Measurements from ENCODE around the gene BARHL1.

Gene BARHL1

DNA sequence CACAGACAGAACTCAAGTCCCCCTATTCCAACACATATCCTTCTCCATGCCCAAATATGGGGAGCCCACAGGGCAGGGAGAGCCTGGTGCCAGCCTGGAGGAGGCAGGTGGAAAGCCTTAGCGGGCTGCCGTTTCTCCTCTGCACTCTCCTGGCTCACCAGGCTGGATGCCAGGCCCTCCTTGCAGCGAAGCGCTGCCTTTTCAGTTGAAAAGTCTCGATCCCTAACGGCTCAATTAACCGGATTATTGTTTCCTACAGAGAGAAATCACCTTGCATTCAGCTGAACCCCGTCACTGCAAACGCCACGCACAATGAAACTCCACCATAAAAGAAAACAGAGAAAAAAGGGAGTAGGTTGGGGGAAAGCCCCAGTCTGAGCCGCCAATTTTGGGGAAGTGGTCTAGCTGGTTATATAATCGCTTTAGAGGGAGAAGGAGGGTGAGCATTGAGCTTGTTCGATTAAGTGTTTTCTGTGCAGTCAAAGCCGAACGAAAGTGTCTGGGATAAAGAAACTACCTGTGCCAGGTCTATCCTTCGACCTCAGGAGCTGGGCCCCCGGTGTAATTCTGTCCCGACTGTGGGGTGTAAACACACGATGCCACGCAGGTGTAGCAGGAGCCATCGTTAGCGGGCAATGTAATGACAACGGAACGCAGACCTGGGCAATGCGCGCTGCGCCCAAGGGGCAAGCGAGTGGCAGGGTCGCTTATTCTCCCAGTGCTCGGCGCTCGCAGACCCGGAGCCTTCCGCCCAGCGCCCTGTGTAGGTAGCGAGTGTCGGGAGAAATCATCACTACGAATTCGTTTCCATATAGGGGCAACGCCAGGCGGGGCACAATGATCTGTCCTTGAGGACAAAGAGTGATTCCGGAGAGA lies 3.8 kb downstream of the BARHL1 start:
- DNase-seq (ENCODE audit: low read depth, low spot score): no peak
- H3K27ac ChIP-seq: no peak overlapping the region

DNA sequence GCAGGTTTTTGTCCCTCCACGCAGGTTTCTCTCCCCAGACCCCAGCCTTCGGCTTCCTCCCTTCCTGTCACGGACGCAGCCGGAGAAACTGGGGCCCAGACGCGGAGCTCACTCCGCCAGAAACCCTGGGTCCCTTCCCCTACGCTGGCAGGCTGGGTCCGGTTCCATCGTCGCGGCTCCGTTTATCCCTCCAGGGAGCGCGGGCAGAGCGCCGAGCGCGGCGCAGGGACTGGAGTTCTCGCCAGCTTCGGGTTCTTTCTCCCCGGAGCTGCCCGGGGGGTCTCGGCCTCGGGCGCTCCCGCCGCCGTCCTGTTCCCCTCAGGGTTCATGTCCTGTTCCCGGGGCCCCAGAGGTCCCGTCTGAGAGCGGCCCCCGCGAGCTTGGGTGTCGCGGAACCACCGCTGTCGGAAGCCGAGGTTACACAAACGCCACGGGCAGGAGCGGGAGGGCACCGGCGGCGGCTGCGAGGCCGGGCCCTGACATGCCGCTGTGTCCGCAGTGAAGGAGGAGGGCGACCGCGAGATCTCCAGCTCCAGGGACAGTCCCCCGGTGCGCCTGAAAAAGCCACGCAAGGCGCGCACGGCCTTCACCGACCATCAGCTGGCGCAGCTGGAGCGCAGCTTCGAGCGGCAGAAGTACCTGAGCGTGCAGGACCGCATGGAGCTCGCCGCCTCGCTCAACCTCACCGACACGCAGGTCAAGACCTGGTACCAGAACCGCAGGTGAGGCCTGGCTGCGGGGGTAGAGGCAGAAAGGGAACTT lies 4.6 kb downstream of the BARHL1 start:
- DNase-seq (ENCODE audit: low read depth, low spot score): no peak

DNA sequence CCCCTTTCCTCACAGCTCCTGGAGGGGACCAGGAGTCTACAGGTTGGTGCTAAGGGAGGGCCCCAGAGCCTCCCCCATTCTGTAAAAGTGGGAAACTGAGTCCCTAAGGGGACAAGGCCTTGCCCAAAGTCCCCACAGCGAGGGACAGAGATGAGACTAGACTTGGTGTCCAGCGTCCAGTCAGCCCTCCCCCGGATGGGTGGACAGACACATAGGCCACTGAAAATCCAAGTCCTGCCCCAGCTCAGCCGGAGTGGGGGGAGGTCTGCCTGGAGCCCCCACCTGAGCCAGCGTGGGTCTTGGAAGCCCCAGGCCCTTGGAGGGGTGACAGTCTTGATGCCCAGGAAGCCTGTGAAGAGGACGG lies 5.2 kb downstream of the BARHL1 start:
- no peak for DNase-seq (ENCODE audit: low read depth, low spot score)

More for the DNA sequence above, 4.6 kb downstream of the BARHL1 start:
- H3K27ac ChIP-seq: no peak overlapping the region

DNA sequence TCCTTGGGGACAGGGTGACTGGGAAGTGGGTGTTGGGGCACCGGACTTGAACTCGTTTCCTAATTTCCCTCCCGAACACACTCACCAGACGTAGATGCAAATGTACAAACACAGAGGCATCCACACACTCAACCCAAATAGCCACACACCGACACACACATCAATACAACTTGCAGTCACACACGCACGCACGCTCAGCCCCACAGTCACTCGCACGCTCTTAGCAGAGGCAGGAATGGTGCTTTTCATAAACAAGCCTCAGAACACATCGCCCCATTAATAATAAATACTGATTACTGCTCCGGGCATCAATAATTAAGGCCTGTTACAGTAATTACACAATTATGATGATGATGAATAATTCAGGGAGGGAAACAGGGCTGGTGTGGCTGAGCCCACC lies 5.7 kb downstream of the BARHL1 start:
- H3K27ac ChIP-seq: no peak overlapping the region
- DNase-seq (ENCODE audit: low read depth, low spot score): no peak

More for the DNA sequence above, 5.2 kb downstream of the BARHL1 start:
- no peak overlapping the region for H3K27ac ChIP-seq

GRCh38 chr9:132588501-132589147 lies 6.2 kb downstream of the BARHL1 start:
- H3K27ac ChIP-seq: no peak overlapping the region
- DNase-seq (ENCODE audit: low read depth, low spot score): no peak

DNA sequence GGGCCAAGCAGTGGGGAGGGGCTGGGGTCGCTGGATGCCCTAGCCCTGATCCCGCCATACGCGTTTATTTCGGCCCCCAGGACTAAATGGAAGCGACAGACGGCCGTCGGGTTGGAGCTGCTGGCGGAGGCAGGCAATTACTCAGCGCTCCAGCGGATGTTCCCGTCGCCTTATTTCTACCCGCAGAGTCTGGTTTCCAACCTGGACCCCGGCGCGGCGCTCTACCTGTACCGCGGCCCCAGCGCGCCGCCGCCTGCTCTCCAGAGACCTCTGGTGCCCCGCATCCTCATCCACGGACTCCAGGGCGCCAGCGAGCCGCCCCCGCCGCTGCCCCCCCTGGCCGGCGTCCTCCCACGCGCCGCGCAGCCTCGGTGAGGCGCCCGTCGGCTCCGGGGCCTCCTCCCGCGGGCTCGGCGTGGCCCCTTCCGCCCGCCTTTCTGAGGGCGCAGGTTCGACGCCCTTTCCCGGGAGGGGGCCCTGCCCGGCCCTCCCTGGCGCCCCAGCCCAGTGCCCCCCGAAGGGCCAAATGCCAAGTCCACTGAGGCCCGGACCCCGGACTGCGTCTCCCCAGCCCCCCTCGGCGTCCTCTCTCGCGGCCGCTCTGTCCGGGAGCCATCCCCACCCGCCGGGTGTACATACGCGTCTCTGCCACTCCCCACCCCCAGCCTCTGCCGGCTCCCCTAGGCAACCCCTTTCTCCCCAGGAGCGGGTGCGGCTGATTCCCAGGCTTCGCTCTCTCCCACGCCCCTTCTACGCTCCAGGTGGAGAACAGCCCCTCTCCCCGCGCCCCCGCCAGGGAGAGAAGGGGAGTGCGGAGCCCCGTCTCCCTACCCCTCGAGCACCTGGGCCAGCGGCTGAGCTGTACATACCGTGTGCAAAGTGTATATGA lies 7.0 kb downstream of the BARHL1 start:
- H3K27ac ChIP-seq: no peak overlapping the region
- DNase-seq (ENCODE audit: low read depth, low spot score): no peak

- DNase-seq (ENCODE audit: low read depth, low spot score): no peak
- no peak overlapping the region for H3K27ac ChIP-seq
Measured at GRCh38 chr9:132590037-132590317, 7.6 kb downstream of the BARHL1 start.

- H3K27ac ChIP-seq: no peak overlapping the region
Measured at GRCh38 chr9:132590318-132591182, 8.1 kb downstream of the BARHL1 start.

DNA sequence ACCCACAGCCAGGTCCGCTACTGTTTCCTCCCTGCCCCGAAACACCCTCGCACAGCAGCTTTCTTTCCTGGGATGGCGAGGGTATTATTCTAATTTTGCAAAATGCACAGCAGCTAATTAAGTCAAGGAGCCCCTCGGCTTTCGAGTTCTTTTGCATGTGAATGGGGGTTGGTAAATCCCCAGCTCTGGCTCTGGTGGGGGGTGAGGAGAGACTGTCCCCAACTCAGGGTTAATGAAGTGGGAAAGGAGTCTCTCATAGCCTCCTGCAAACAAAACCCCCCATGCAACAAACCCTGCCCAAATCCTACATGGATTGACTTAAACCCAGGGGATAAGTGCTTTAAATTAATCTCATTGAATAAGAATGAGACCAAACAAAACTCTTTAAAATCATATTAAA lies 8.8 kb downstream of the BARHL1 start:
- no peak for DNase-seq (ENCODE audit: low read depth, low spot score)
- no peak overlapping the region for H3K27ac ChIP-seq

More at GRCh38 chr9:132590318-132591182, 8.1 kb downstream of the BARHL1 start:
- DNase-seq (ENCODE audit: low read depth, low spot score): no peak

DNA sequence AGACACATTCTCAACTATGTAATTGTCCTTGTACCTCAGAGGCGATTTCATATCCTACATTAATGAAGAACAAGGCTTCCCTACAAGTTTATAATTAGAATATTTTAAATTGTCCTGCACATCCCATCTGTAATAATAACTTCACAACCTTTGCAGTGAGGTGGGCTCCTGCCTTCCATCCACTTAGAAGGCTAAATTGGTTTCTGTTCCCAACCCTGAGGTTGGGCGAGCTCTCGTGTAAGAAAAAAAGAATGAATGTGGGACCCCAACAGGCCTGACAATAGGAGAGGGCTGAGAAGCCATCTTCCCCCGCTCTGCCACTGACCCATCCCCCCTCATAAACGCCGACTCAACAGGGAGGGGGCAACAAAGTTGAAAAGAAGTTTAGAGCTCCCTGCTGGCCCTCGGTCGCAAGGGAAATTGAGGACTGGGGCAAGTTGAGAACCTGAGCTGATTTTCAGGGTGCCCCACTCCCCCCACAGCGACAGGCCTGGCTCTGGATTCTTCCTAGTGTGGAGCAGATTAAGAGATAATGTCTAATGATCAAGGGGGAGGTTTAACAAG lies 9.4 kb downstream of the BARHL1 start:
- H3K27ac ChIP-seq: no peak overlapping the region
- no peak for DNase-seq (ENCODE audit: low read depth, low spot score)

- DNase-seq (ENCODE audit: low read depth, low spot score): no peak
Measured at GRCh38 chr9:132592451-132592850, 10.0 kb downstream of the BARHL1 start.

GRCh38 chr9:132594412-132594811 lies 12.0 kb downstream of the BARHL1 start:
- no peak for DNase-seq (ENCODE audit: low read depth, low spot score)
- H3K27ac ChIP-seq: no peak overlapping the region

More at GRCh38 chr9:132592451-132592850, 10.0 kb downstream of the BARHL1 start:
- no peak overlapping the region for H3K27ac ChIP-seq

GRCh38 chr9:132595319-132595718 lies 12.9 kb downstream of the BARHL1 start:
- no peak overlapping the region for H3K27ac ChIP-seq
- no peak for DNase-seq (ENCODE audit: low read depth, low spot score)

GRCh38 chr9:132596200-132596599 lies 13.8 kb downstream of the BARHL1 start:
- DNase-seq (ENCODE audit: low read depth, low spot score): no peak
- H3K27ac ChIP-seq: no peak overlapping the region

DNA sequence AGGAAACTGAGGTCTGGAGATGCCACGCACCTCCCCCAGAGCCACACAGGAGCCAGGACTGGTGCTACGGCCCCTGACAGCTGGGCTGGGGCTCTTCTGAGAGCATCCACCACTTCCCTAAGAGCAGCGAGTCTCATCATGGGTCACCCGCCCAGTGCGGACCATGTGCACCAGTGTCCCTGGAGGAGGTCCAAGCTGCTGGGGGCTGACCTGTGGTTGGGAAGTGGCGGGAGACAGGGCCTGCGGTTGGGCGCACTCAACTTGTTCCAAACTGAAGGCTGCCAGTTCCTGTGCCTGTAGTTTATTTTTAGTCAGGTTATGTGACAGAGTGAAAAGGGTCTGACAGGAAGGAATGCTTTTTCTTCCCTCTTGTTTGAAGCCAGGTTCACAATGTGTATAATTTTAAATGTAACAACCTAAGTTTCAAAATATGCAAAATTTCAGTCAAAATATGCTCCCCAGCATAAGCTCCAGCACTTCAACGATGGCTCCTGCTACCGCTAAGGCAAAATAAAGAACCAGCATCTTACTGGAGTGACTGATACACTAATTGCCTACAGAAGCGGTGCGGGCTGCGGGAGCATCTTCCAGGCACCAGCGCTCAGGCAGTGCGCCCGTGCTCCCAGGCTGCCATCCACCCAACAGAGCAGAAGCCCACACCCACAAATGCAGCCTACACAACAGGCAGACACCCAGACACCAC lies 14.8 kb downstream of the BARHL1 start:
- no peak overlapping the region for H3K27ac ChIP-seq
- no peak for DNase-seq (ENCODE audit: low read depth, low spot score)

DNA sequence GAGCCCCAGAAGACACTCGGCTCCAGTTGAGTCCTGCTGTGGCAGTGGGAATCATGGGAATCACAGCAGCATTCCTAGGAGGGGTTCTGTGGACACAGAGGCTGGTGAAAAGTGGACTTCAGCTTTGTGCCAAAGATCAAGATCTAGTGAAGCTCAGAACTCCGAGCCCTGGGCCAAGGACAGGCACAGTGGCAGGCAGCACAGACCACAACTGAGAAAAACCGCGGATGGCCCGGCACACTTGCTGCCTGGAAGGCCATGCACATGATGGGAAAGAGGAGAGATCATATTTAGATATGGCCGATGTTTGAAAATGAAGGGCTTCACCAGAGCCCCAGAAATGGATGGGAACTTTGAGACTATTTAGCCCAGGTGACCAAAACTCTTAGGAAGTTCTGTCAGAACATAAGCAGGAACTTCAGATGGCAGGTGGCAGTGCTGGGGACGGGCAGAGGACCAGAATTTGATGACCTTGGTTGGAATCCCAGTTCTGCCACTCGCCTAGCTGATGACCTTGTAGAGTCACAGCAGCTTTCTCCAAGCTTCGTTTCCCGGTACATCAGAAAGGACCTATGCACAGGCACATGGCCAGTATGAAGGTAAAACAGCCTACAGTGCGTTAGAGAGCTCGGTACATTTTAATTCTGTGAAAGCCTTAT lies 18.0 kb downstream of the BARHL1 start:
- DNase-seq (ENCODE audit: low read depth, low spot score): no peak
- H3K27ac ChIP-seq: no peak overlapping the region

DNA sequence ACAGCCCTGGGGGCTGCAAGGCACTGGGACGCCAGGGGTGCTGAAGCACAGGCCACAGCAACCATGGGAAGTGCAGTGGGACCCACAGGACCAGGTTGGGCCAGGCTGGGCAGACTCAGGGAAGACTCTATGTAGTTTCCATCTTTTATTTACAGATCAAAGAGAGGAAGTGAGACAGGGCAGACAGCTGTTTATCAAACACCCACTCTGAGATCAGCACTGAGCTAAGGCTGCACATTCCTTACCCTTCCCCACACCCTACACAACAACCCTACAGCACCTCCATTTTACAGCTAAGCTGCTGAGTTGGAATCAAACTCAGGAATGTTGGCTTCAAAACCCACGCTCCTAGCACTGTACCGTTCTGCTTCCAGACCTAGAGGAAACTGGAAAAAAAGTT lies 19.8 kb downstream of the BARHL1 start:
- no peak for DNase-seq (ENCODE audit: low read depth, low spot score)
- no peak overlapping the region for H3K27ac ChIP-seq

- H3K27ac ChIP-seq: no peak overlapping the region
- DNase-seq (ENCODE audit: low read depth, low spot score): no peak
Measured at GRCh38 chr9:132605387-132605786, 23.0 kb downstream of the BARHL1 start.

All from epithelial cell of prostate (primary cell).